ENCODE results near the gene NDUFS8. TPM values are rescaled to one million over a fixed set of nuclear protein-coding genes. Genes with fewer than 3 reads are reported as not detected.

NDUFS8 gene
- total and polyA plus RNA-seq, 2 of the 13 experiments (the other 11 are each of a cell fraction or from before 2014, with no cell fraction given), result 96.7 to 158 TPM

GRCh38 chr11:68016904-68017817 lies 13.3 kb upstream of the NDUFS8 start (continued):
- TF ChIP-seq ZNF296 (CRISPR knock-in tag; conservative IDR thresholded peaks at IDR 0.05) (peak; percentile 91), ZBTB34 (CRISPR knock-in tag; IDR thresholded peaks at IDR 0.05) (peak; percentile 36; the same call in 1 of the 2 replicates), ZNF232 (CRISPR knock-in tag; IDR thresholded peaks at IDR 0.05; ENCODE audit: borderline replicate concordance) (peak; percentile 67; the same call in 1 of the 2 replicates), ZGPAT (CRISPR knock-in tag; IDR thresholded peaks at IDR 0.05) (0 out of 2 replicates have a peak, but pooled peaks have one; percentile 31), POLR2G (IDR thresholded peaks at IDR 0.05; ENCODE audit: low read depth, low read length) (peak; percentile 4; the same call in 1 of the 2 replicates), ZNF609 (CRISPR knock-in tag; IDR thresholded peaks at IDR 0.05; ENCODE audit: borderline replicate concordance) (peak; percentile 45; the same call in 1 of the 2 replicates), HNRNPK (IDR thresholded peaks at IDR 0.05; ENCODE audit: low read depth, low read length, poor library complexity, severe bottlenecking) (no peak), PCBP1 (IDR thresholded peaks at IDR 0.05; ENCODE audit: borderline replicate concordance, low read depth, low read length) (no peak), ZNF749 (CRISPR knock-in tag; IDR thresholded peaks at IDR 0.05; ENCODE audit: borderline replicate concordance) (no peak), BHLHE40 (IDR thresholded peaks at IDR 0.05; ENCODE audit: low read length) (peak; percentile 88), ETV5 (CRISPR knock-in tag; IDR thresholded peaks at IDR 0.05; ENCODE audit: borderline replicate concordance) (peak; percentile 45), MED13 (CRISPR knock-in tag; IDR thresholded peaks at IDR 0.05) (peak; percentile 21; the same call in 1 of the 2 replicates), ZHX1 (CRISPR knock-in tag; IDR thresholded peaks at IDR 0.05; ENCODE audit: low read depth) (0 out of 2 replicates have a peak, but pooled peaks have one; percentile 26), HDAC2 (CRISPR knock-in tag; IDR thresholded peaks at IDR 0.05) (peak; percentile 79), ZNF639 (CRISPR knock-in tag; conservative IDR thresholded peaks at IDR 0.05) (no peak; the same call in 1 of the 2 replicates)
